ENCODE measurements around the gene S100P. TPM values are rescaled to one million over a fixed set of nuclear protein-coding genes. Genes with fewer than 3 reads are reported as not detected.
A peak's percentile ranks its signal among the peaks of the same experiment; 100 is the strongest.

The S100P gene
- total RNA-seq, 2 experiments from 2014 or later = not detected

GRCh38 chr4:6709230-6710114, 15.8 kb downstream of the S100P start, which contains the start of gene MRFAP1L1:
MRFAP1L1 (minus strand) TSS chr4:6709865; CDS start chr4:6709629, 236 bp downstream.
- BruUV-seq (replicated peaks) = TSS peak; percentile 90
- ChIA-PET POLR2A (interaction anchor here (0.8 to 2.0 kb wide), 4 partner anchors 8 to 37 kb away, joined by 3 to 12 read pairs (median 4); a partner anchor contains a TSS), CTCF (ENCODE audit: unreplicated experiment) (interaction anchor here (0.6 kb wide), 1 partner anchor 69 kb away, joined by 4 read pairs; the partner anchor contains the start of gene MRFAP1)
- peak within 1 kb of the TSS; percentile 91 for H2AFZ ChIP-seq (ENCODE audit: low read length)
- peaks cover 52% of the 10 kb centered on the region for H3K79me2 ChIP-seq (ENCODE audit: insufficient read depth, low read depth, low read length)
- TF ChIP-seq, protein P1, sequence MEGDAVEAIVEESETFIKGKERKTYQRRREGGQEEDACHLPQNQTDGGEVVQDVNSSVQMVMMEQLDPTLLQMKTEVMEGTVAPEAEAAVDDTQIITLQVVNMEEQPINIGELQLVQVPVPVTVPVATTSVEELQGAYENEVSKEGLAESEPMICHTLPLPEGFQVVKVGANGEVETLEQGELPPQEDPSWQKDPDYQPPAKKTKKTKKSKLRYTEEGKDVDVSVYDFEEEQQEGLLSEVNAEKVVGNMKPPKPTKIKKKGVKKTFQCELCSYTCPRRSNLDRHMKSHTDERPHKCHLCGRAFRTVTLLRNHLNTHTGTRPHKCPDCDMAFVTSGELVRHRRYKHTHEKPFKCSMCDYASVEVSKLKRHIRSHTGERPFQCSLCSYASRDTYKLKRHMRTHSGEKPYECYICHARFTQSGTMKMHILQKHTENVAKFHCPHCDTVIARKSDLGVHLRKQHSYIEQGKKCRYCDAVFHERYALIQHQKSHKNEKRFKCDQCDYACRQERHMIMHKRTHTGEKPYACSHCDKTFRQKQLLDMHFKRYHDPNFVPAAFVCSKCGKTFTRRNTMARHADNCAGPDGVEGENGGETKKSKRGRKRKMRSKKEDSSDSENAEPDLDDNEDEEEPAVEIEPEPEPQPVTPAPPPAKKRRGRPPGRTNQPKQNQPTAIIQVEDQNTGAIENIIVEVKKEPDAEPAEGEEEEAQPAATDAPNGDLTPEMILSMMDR (conservative IDR thresholded peaks at IDR 0.05; ENCODE audit: low read length) = peak; percentile 35; the same call in 1 of the 2 replicates
- TF ChIP-seq EZH2phosphoT487 (IDR thresholded peaks at IDR 0.05; ENCODE audit: borderline replicate concordance, low read depth, low read length) = no peak
- peak within 1 kb of the TSS; percentile 92 for H3K4me3 ChIP-seq (ENCODE audit: low read depth, low read length, poor library complexity, severe bottlenecking)
- H3K4me2 ChIP-seq (ENCODE audit: low read length) = peak within 1 kb of the TSS; percentile 94
- H4K20me1 ChIP-seq (ENCODE audit: insufficient read depth, low read length) = 0 out of 2 replicates have a peak, but pooled peaks cover 9% of the 10 kb centered on the region
- peak; percentile 99 for DNase-seq (ENCODE audit: low spot score)
- no peaks in the 10 kb centered on the region for H3K9me2 ChIP-seq (ENCODE audit: insufficient read depth, low read length)
- H3K36me3 ChIP-seq (ENCODE audit: insufficient read depth, low read length) = peaks cover 41% of the 10 kb centered on the region
- peaks cover 41% of the 10 kb centered on the region for H3K4me1 ChIP-seq (ENCODE audit: insufficient read depth, low read length, poor library complexity, severe bottlenecking)
- peak within 1 kb of the TSS; percentile 73 for H3K27ac ChIP-seq (ENCODE audit: low read depth, low read length, poor library complexity, severe bottlenecking)
- peaks cover 20% of the 10 kb centered on the region for H3K9me3 ChIP-seq (ENCODE audit: low read length)
- intact Hi-C loops (cut with micrococcal nuclease; ENCODE audit: unreplicated experiment) = loop anchor here (1.0 to 2.0 kb wide), 2 partner anchors 35 to 69 kb away; partner anchors contain the start of gene MRFAP1

- Histone ChIP-seq H3K4me1 (ENCODE audit: insufficient read depth, low read length, poor library complexity, severe bottlenecking) (peaks cover 45% of the 10 kb centered on the region), H3K27ac (ENCODE audit: low read depth, low read length, poor library complexity, severe bottlenecking) (peak overlapping the region; percentile 73), H3K9me3 (ENCODE audit: low read length) (peaks cover 17% of the 10 kb centered on the region), H3K36me3 (ENCODE audit: insufficient read depth, low read length) (peaks cover 33% of the 10 kb centered on the region), H3K4me3 (ENCODE audit: low read depth, low read length, poor library complexity, severe bottlenecking) (peak overlapping the region; percentile 92), H2AFZ (ENCODE audit: low read length) (peak overlapping the region; percentile 91), H3K79me2 (ENCODE audit: insufficient read depth, low read depth, low read length) (peaks cover 44% of the 10 kb centered on the region), H3K4me2 (ENCODE audit: low read length) (peak overlapping the region; percentile 94), H4K20me1 (ENCODE audit: insufficient read depth, low read length) (0 out of 2 replicates have a peak, but pooled peaks cover 9% of the 10 kb centered on the region), H3K9me2 (ENCODE audit: insufficient read depth, low read length) (no peaks in the 10 kb centered on the region)
- TF ChIP-seq, protein P1 (conservative IDR thresholded peaks at IDR 0.05; ENCODE audit: low read length) = no peak
- TF ChIP-seq EZH2phosphoT487 (IDR thresholded peaks at IDR 0.05; ENCODE audit: borderline replicate concordance, low read depth, low read length) = no peak
- ChIA-PET CTCF (ENCODE audit: unreplicated experiment) (no interaction called here), POLR2A (interaction anchor here (0.8 to 1.0 kb wide), 3 partner anchors 8 to 38 kb away, joined by 3 to 5 read pairs (median 4); a partner anchor contains a TSS)
- intact Hi-C loops (cut with micrococcal nuclease; ENCODE audit: unreplicated experiment) = no loop called here
- DNase-seq (ENCODE audit: low spot score) = peak; percentile 18
- no TSS peak for BruUV-seq (replicated peaks)
Observed at GRCh38 chr4:6710282-6710681, 16.6 kb downstream of the S100P start.

Data from OCI-LY7 (cell line).